Astrocyte (in vitro differentiated cells and primary cell): ENCODE data around the gene CCDC92B. TPM values are rescaled to one million over a fixed set of nuclear protein-coding genes. Genes with fewer than 3 reads are reported as not detected.
"Not testable (repeated sequence)": the region's sequence is repeated elsewhere in the genome, so short reads cannot be mapped to it uniquely, and the experiment has no call there.

ENCODE experiments used
- DNase-seq: peaks from one replicate; pipeline ENCODE4 v3.0.0-alpha.2; 2010; ENCODE audit warnings: low read depth
- FAIRE-seq: peaks from 2 replicates; lab custom pipeline; 2011; peaks lifted over from hg19 to GRCh38; lab: Jason Lieb, UNC
- H2AFZ ChIP-seq: 2 replicates; pipeline ENCODE4 v1.6.0; 2012; ENCODE audit warnings: low read depth, low read length, inconsistent platforms
- H3K27ac ChIP-seq: 2 replicates; pipeline ENCODE4 v1.5.1; 2011; ENCODE audit warnings: low read depth, low read length, inconsistent platforms
- H3K27me3 ChIP-seq: 2 replicates; pipeline ENCODE4 v1.6.0; 2011; ENCODE audit warnings: low read length, inconsistent platforms; ENCODE audit not compliant: insufficient read depth
- H3K36me3 ChIP-seq: 2 replicates; pipeline ENCODE4 v1.5.1; 2011; ENCODE audit warnings: low read length, inconsistent platforms; ENCODE audit not compliant: insufficient read depth
- H3K4me1 ChIP-seq: 2 replicates; pipeline ENCODE4 v1.5.1; 2011; ENCODE audit warnings: low read length, inconsistent platforms; ENCODE audit not compliant: insufficient read depth
- H3K4me2 ChIP-seq: 2 replicates; pipeline ENCODE4 v1.6.0; 2012; ENCODE audit warnings: low read length, inconsistent platforms
- H3K4me3 ChIP-seq: 2 replicates; pipeline ENCODE4 v1.5.1; 2011; ENCODE audit warnings: low read depth, mild to moderate bottlenecking, low read length, inconsistent platforms; ENCODE audit not compliant: insufficient read depth
- H3K79me2 ChIP-seq: 2 replicates; pipeline ENCODE4 v1.6.0; 2012; ENCODE audit warnings: mild to moderate bottlenecking, low read length, inconsistent platforms; ENCODE audit not compliant: insufficient read depth
- H3K9ac ChIP-seq: 2 replicates; pipeline ENCODE4 v1.6.0; 2012; ENCODE audit warnings: mild to moderate bottlenecking, low read length, inconsistent platforms
- H3K9me3 ChIP-seq: 2 replicates; pipeline ENCODE4 v1.5.1; 2012; ENCODE audit warnings: low read depth, mild to moderate bottlenecking, low read length, inconsistent platforms; ENCODE audit not compliant: insufficient read depth
- H4K20me1 ChIP-seq: 2 replicates; pipeline ENCODE4 v1.6.0; 2012; ENCODE audit warnings: low read length, inconsistent platforms; ENCODE audit not compliant: insufficient read depth
- H3K27ac Mint-ChIP-seq: one replicate; pipeline ENCODE4 v1.8.0; 2021; ENCODE audit warnings: mild to moderate bottlenecking, mixed read lengths; ENCODE audit not compliant: unreplicated experiment
- H3K27me3 Mint-ChIP-seq: one replicate; pipeline ENCODE4 v1.8.0; 2021; ENCODE audit warnings: low read depth, mixed read lengths; ENCODE audit not compliant: unreplicated experiment
- H3K36me3 Mint-ChIP-seq: one replicate; pipeline ENCODE4 v1.8.0; 2021; ENCODE audit warnings: low read depth, mixed read lengths; ENCODE audit not compliant: unreplicated experiment
- H3K4me1 Mint-ChIP-seq: one replicate; pipeline ENCODE4 v1.8.0; 2021; ENCODE audit warnings: low read depth, mixed read lengths; ENCODE audit not compliant: unreplicated experiment
- H3K4me3 Mint-ChIP-seq: one replicate; pipeline ENCODE4 v1.8.0; 2021; ENCODE audit warnings: mild to moderate bottlenecking, moderate library complexity, mixed read lengths; ENCODE audit not compliant: unreplicated experiment
- H3K9me3 Mint-ChIP-seq: one replicate; pipeline ENCODE4 v1.8.0; 2021; ENCODE audit warnings: mild to moderate bottlenecking, mixed read lengths; ENCODE audit not compliant: unreplicated experiment
- EZH2 ChIP-seq: IDR thresholded peaks from 2 replicates; pipeline ENCODE4 v1.6.1; 2012; ENCODE audit warnings: mild to moderate bottlenecking, low read length, inconsistent platforms; ENCODE audit not compliant: insufficient read depth
- total RNA-seq: library from RNA; stranded (reverse); gene quantifications from 2 replicates; pipeline ENCODE4 v1.2.1, GENCODE V29; 2021
- TF ChIP-seq, protein P1 (sequence below): IDR thresholded peaks from 2 replicates; pipeline ENCODE4 v1.5.1; 2011; ENCODE audit warnings: low read depth, mild to moderate bottlenecking, inconsistent platforms, low read length, moderate library complexity; ENCODE audit not compliant: insufficient read depth

CCDC92B gene
- total RNA-seq, 1 donor from 2014 or later = 0.36 TPM

DNA sequence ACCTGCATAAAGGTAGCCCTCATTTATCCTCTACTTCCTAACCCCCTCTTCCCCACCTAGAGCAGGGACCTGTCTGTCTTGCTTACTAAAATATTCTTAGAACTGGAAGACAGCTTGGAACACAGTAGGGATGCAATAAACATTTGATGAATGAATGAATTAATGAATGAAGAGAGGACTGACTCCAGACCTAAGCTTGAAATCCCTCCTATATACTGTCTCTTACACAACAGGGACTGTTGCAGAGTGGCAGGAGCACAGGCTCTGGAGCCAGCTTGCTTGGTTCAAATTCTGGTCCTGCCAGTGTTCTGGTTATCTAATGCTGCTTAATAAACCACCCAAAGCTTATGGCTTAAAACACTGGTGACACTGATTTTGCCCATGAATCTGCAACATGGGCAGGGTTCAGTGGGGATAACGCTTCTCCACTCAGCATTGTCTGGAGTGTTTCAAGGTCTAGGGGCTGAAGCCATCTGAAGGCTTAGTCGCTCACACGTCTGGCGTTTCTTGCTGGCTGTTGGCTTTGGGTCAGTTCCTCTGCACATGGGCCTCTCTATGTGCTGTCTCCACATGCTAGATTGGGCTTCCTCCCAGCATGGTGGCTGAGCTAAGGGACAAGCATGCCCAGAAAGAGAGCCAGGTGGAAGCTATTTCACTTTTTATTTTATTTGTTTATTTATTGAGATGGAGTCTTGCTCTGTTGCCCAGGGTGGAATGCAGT is 34.0 kb upstream of the CCDC92B start:
- no peak for DNase-seq
- H3K36me3 ChIP-seq = no peaks in the 10 kb centered on the region
- H3K27me3 Mint-ChIP-seq = peaks cover 7% of the 10 kb centered on the region
- H3K9me3 Mint-ChIP-seq = peaks cover 1% of the 10 kb centered on the region
- peaks cover 5% of the 10 kb centered on the region for H3K27me3 ChIP-seq
- no peaks in the 10 kb centered on the region for H4K20me1 ChIP-seq
- H3K9ac ChIP-seq = no peak overlapping the region
- H3K9me3 ChIP-seq = no peaks in the 10 kb centered on the region
- H3K36me3 Mint-ChIP-seq = no peaks in the 10 kb centered on the region
- no peak overlapping the region for H3K27ac Mint-ChIP-seq
- H3K4me1 ChIP-seq = peaks cover 4% of the 10 kb centered on the region
- no peak for TF ChIP-seq EZH2
- TF ChIP-seq, protein P1, sequence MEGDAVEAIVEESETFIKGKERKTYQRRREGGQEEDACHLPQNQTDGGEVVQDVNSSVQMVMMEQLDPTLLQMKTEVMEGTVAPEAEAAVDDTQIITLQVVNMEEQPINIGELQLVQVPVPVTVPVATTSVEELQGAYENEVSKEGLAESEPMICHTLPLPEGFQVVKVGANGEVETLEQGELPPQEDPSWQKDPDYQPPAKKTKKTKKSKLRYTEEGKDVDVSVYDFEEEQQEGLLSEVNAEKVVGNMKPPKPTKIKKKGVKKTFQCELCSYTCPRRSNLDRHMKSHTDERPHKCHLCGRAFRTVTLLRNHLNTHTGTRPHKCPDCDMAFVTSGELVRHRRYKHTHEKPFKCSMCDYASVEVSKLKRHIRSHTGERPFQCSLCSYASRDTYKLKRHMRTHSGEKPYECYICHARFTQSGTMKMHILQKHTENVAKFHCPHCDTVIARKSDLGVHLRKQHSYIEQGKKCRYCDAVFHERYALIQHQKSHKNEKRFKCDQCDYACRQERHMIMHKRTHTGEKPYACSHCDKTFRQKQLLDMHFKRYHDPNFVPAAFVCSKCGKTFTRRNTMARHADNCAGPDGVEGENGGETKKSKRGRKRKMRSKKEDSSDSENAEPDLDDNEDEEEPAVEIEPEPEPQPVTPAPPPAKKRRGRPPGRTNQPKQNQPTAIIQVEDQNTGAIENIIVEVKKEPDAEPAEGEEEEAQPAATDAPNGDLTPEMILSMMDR = no peak
- no peak overlapping the region for H3K27ac ChIP-seq
- H3K4me2 ChIP-seq = no peak overlapping the region
- H2AFZ ChIP-seq = no peak overlapping the region
- H3K4me3 ChIP-seq = no peak overlapping the region
- peaks cover 12% of the 10 kb centered on the region for H3K4me1 Mint-ChIP-seq
- no peaks in the 10 kb centered on the region for H3K79me2 ChIP-seq
- no peak for FAIRE-seq
- H3K4me3 Mint-ChIP-seq = no peak overlapping the region

DNA sequence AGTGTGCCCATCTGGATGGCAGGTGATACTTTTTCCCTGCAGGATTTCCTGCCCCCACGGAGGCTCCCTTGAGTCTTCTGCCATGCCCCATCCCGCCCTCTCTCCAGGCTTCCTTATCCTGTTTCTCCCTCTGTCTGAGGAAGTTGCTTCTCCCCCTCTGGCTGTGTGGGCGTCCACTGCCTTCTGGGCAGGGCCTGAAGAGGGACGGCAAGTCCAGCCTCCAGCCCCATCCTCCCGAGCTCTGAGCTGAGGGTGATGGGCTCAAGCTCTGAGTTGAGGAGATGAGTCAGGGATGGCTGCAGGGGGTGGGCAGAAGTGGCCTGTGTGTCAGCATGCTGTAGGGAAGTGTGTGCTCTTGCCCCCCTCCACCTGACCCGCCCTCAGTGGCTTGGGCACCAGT is 32.6 kb upstream of the CCDC92B start:
- Histone ChIP-seq H3K9ac (no peak overlapping the region), H3K4me1 (peaks cover 4% of the 10 kb centered on the region), H3K79me2 (no peaks in the 10 kb centered on the region), H2AFZ (peak overlapping the region; percentile 0), H3K4me3 (no peak overlapping the region), H3K27me3 (peaks cover 13% of the 10 kb centered on the region), H3K27ac (no peak overlapping the region), H3K9me3 (no peaks in the 10 kb centered on the region), H3K4me2 (no peak overlapping the region), H3K36me3 (no peaks in the 10 kb centered on the region), H4K20me1 (no peaks in the 10 kb centered on the region)
- no peaks in the 10 kb centered on the region for H3K36me3 Mint-ChIP-seq
- DNase-seq (peak; percentile 22), FAIRE-seq (no peak)
- H3K9me3 Mint-ChIP-seq = peaks cover 1% of the 10 kb centered on the region
- H3K4me3 Mint-ChIP-seq = no peak overlapping the region
- TF ChIP-seq, protein P1 = no peak
- TF ChIP-seq EZH2 = no peak
- no peak overlapping the region for H3K27ac Mint-ChIP-seq
- H3K27me3 Mint-ChIP-seq = peaks cover 16% of the 10 kb centered on the region
- H3K4me1 Mint-ChIP-seq = peaks cover 12% of the 10 kb centered on the region

DNA sequence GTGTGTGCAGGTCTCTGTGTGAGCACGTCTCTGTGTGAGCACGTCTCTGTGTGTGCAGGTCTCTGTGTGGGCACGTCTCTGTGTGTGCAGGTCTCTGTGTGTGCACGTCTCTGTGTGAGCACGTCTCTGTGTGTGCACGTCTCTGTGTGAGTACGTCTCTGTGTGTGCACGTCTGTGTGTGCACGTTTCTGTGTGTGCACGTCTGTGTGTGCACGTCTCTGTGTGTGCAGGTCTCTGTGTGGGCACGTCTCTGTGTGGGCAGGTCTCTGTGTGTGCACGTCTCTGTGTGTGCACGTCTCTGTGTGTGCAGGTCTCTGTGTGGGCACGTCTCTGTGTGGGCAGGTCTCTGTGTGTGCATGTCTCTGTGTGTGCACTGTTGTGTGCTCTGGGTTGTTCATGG is 32.1 kb upstream of the CCDC92B start:
- DNase-seq, H3K4me3 ChIP-seq, H3K27ac Mint-ChIP-seq, H3K9me3 Mint-ChIP-seq, H4K20me1 ChIP-seq, H3K4me1 ChIP-seq, H3K36me3 Mint-ChIP-seq, H3K9me3 ChIP-seq, H3K4me3 Mint-ChIP-seq, H3K36me3 ChIP-seq, H3K4me2 ChIP-seq, FAIRE-seq, H3K79me2 ChIP-seq, H2AFZ ChIP-seq, H3K27ac ChIP-seq, H3K9ac ChIP-seq: not testable (repeated sequence)
- Mint-ChIP-seq H3K27me3 (peaks cover 19% of the 10 kb centered on the region), H3K4me1 (peaks cover 15% of the 10 kb centered on the region)
- H3K27me3 ChIP-seq = peaks cover 17% of the 10 kb centered on the region
